HepG2 (cell line): Measurements from ENCODE around the gene MYO7B. TPM values are rescaled to one million over a fixed set of nuclear protein-coding genes. Genes with fewer than 3 reads are reported as not detected.

Experiments used
- RARA ChIP-seq: IDR thresholded peaks from 2 replicates; pipeline ENCODE4 v1.6.1; 2016; ENCODE audit warnings: missing genetic modification reagents, missing compliant biosample characterization
- TCF12 ChIP-seq, 2 experiments: fragments of 450-650 bp in 1 of 2; sonication (generic) in 1 of 2; formaldehyde crosslinking in 1 of 2; IDR thresholded peaks; 2 replicates each; pipeline versions ENCODE4 v1.6.1 to v1.8.0; 2017 to 2022; ENCODE audit warnings: antibody characterized with exemption in 1 of 2, mild to moderate bottlenecking in 1 of 2, missing genetic modification reagents in 1 of 2, moderate library complexity in 1 of 2
- TOPORS ChIP-seq: sonication (generic); formaldehyde crosslinking; IDR thresholded peaks from 2 replicates; pipeline ENCODE4 v1.8.0; 2023; ENCODE audit warnings: mild to moderate bottlenecking, missing genetic modification reagents
- ZNF446 ChIP-seq: sonication (generic); formaldehyde crosslinking; IDR thresholded peaks from 2 replicates; pipeline ENCODE4 v1.5.0; 2020; ENCODE audit warnings: mild to moderate bottlenecking, missing genetic modification reagents
- ZNF7 ChIP-seq: IDR thresholded peaks from 2 replicates; pipeline ENCODE4 v1.6.1; 2016; ENCODE audit warnings: missing biosample characterization, missing genetic modification reagents
- polyA plus RNA-seq, 8 experiments: library from polyadenylated mRNA; depleted of rRNA in 3 of 8; stranded (reverse) in 7 of 8; unstranded in 1 of 8; fragments of >200 nt; fragmentation: Illumina TruSeq in 4 of 8; extraction: Trizol in 4 of 8; gene quantifications; 2 replicates each; pipeline versions ENCODE4 v1.2.1 to v1.2.3, GENCODE V29; 2011 to 2016; ENCODE audit warnings: low read depth in 4 of 8, missing spikeins in 1 of 8, mixed read lengths in 1 of 8; ENCODE audit not compliant: insufficient read depth in 1 of 8
- total RNA-seq, 5 experiments: library from RNA; depleted of rRNA; stranded (reverse); fragments of >200 nt; fragmentation: Illumina TruSeq; extraction: Trizol; gene quantifications; 2 replicates each; pipeline ENCODE4 v1.2.3, GENCODE V29; 2016; ENCODE audit warnings: low read depth in 1 of 5
- TF ChIP-seq, protein P1 (sequence below): sonication (generic); formaldehyde crosslinking; IDR thresholded peaks from 2 replicates; pipeline ENCODE4 v1.5.1; 2020; ENCODE audit warnings: mild to moderate bottlenecking, missing genetic modification reagents, borderline replicate concordance
- TF ChIP-seq, protein P2 (sequence below): sonication (generic); formaldehyde crosslinking; IDR thresholded peaks from 2 replicates; pipeline ENCODE4 v1.8.0; 2023; ENCODE audit warnings: mild to moderate bottlenecking, missing genetic modification reagents
- TF ChIP-seq, protein P3 (sequence below): sonication (generic); formaldehyde crosslinking; IDR thresholded peaks from 2 replicates; pipeline ENCODE4 v1.4.0; 2020; ENCODE audit warnings: missing genetic modification reagents
- TF ChIP-seq, protein P4 (sequence below): sonication (generic); formaldehyde crosslinking; IDR thresholded peaks from 2 replicates; pipeline ENCODE4 v1.5.1; 2020; ENCODE audit warnings: mild to moderate bottlenecking, missing genetic modification reagents, moderate library complexity

The MYO7B gene
- total and polyA plus RNA-seq, 2 of the 13 experiments (the other 11 are each of a cell fraction or from before 2014, with no cell fraction given): not detected

DNA sequence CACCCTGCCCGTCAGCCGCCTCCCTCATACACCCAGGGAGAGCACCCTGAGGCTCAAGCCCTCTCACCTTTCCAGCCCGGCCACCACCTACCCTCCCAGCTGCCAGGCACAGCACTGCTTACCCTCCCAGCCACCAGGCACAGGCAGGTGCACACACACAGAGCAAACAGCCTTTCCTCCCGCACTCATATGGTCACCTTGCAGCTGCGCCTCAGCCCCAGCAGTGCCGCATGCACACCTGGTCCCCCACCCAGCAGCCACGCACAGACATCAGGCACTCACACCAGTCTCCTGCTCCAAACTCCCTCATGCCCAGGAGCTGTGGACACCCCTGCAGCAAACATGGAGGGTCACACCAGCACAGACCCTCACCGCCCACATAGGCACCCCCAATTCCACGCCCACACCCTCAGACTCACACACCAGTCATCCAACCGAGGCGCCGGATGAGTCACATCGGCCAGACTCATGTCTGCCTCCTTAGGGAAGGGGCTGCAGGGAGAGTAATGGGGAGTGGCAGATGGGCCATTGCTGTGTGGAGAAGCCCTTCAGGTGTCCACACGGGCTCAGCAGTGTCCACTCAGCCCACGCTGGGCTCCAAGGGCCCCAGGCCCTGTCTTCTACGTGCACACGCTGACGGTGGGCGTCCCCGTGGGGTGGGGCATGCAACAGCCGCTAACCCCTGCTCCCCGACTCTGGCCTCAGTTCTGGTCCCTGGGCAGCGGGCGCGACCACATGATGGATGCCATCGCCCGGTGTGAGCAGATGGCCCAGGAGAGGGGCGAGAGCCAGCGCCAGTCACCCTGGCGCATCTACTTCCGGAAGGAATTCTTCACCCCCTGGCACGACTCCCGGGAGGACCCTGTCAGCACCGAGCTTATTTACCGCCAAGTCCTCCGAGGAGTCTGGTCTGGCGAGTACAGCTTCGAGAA is 88.2 kb downstream of the MYO7B start (continued):
- TF ChIP-seq, protein P1, sequence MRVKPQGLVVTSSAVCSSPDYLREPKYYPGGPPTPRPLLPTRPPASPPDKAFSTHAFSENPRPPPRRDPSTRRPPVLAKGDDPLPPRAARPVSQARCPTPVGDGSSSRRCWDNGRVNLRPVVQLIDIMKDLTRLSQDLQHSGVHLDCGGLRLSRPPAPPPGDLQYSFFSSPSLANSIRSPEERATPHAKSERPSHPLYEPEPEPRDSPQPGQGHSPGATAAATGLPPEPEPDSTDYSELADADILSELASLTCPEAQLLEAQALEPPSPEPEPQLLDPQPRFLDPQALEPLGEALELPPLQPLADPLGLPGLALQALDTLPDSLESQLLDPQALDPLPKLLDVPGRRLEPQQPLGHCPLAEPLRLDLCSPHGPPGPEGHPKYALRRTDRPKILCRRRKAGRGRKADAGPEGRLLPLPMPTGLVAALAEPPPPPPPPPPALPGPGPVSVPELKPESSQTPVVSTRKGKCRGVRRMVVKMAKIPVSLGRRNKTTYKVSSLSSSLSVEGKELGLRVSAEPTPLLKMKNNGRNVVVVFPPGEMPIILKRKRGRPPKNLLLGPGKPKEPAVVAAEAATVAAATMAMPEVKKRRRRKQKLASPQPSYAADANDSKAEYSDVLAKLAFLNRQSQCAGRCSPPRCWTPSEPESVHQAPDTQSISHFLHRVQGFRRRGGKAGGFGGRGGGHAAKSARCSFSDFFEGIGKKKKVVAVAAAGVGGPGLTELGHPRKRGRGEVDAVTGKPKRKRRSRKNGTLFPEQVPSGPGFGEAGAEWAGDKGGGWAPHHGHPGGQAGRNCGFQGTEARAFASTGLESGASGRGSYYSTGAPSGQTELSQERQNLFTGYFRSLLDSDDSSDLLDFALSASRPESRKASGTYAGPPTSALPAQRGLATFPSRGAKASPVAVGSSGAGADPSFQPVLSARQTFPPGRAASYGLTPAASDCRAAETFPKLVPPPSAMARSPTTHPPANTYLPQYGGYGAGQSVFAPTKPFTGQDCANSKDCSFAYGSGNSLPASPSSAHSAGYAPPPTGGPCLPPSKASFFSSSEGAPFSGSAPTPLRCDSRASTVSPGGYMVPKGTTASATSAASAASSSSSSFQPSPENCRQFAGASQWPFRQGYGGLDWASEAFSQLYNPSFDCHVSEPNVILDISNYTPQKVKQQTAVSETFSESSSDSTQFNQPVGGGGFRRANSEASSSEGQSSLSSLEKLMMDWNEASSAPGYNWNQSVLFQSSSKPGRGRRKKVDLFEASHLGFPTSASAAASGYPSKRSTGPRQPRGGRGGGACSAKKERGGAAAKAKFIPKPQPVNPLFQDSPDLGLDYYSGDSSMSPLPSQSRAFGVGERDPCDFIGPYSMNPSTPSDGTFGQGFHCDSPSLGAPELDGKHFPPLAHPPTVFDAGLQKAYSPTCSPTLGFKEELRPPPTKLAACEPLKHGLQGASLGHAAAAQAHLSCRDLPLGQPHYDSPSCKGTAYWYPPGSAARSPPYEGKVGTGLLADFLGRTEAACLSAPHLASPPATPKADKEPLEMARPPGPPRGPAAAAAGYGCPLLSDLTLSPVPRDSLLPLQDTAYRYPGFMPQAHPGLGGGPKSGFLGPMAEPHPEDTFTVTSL (CRISPR knock-in tag): no peak
- TF ChIP-seq ZNF446 (no peak), TOPORS (CRISPR knock-in tag) (no peak), TCF12 (IDR thresholded peaks at IDR 0.05) (no peak), TCF12 (CRISPR knock-in tag; IDR thresholded peaks at IDR 0.05) (no peak), ZNF7 (CRISPR knock-in tag) (no peak), RARA (CRISPR knock-in tag) (no peak)
- TF ChIP-seq, protein P2, sequence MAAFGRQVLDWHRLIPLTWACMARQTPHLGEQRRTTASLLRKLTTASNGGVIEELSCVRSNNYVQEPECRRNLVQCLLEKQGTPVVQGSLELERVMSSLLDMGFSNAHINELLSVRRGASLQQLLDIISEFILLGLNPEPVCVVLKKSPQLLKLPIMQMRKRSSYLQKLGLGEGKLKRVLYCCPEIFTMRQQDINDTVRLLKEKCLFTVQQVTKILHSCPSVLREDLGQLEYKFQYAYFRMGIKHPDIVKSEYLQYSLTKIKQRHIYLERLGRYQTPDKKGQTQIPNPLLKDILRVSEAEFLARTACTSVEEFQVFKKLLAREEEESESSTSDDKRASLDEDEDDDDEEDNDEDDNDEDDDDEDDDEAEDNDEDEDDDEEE (CRISPR knock-in tag): no peak
- TF ChIP-seq, protein P3, sequence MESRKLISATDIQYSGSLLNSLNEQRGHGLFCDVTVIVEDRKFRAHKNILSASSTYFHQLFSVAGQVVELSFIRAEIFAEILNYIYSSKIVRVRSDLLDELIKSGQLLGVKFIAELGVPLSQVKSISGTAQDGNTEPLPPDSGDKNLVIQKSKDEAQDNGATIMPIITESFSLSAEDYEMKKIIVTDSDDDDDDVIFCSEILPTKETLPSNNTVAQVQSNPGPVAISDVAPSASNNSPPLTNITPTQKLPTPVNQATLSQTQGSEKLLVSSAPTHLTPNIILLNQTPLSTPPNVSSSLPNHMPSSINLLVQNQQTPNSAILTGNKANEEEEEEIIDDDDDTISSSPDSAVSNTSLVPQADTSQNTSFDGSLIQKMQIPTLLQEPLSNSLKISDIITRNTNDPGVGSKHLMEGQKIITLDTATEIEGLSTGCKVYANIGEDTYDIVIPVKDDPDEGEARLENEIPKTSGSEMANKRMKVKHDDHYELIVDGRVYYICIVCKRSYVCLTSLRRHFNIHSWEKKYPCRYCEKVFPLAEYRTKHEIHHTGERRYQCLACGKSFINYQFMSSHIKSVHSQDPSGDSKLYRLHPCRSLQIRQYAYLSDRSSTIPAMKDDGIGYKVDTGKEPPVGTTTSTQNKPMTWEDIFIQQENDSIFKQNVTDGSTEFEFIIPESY (CRISPR knock-in tag): no peak
- TF ChIP-seq, protein P4, sequence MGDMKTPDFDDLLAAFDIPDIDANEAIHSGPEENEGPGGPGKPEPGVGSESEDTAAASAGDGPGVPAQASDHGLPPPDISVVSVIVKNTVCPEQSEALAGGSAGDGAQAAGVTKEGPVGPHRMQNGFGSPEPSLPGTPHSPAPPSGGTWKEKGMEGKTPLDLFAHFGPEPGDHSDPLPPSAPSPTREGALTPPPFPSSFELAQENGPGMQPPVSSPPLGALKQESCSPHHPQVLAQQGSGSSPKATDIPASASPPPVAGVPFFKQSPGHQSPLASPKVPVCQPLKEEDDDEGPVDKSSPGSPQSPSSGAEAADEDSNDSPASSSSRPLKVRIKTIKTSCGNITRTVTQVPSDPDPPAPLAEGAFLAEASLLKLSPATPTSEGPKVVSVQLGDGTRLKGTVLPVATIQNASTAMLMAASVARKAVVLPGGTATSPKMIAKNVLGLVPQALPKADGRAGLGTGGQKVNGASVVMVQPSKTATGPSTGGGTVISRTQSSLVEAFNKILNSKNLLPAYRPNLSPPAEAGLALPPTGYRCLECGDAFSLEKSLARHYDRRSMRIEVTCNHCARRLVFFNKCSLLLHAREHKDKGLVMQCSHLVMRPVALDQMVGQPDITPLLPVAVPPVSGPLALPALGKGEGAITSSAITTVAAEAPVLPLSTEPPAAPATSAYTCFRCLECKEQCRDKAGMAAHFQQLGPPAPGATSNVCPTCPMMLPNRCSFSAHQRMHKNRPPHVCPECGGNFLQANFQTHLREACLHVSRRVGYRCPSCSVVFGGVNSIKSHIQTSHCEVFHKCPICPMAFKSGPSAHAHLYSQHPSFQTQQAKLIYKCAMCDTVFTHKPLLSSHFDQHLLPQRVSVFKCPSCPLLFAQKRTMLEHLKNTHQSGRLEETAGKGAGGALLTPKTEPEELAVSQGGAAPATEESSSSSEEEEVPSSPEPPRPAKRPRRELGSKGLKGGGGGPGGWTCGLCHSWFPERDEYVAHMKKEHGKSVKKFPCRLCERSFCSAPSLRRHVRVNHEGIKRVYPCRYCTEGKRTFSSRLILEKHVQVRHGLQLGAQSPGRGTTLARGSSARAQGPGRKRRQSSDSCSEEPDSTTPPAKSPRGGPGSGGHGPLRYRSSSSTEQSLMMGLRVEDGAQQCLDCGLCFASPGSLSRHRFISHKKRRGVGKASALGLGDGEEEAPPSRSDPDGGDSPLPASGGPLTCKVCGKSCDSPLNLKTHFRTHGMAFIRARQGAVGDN (CRISPR knock-in tag): no peak
- TF ChIP-seq, all 625 proteins: peak for 0
